NCI-H345 (cell line): Measurements from ENCODE around the gene HYAL1.
"Not testable (repeated sequence)": the region's sequence is repeated elsewhere in the genome, so short reads cannot be mapped to it uniquely, and the experiment has no call there.

Source experiments
- DNase-seq: peaks from one replicate; lab custom pipeline; 2025; lab: John Stamatoyannopoulos, UW

Gene HYAL1

GRCh38 chr3:50272911-50273688, 30.3 kb downstream of the HYAL1 start:
- DNase-seq: peak; percentile 74

GRCh38 chr3:50272538-50272910, 30.9 kb downstream of the HYAL1 start:
- not testable (repeated sequence) for DNase-seq

DNA sequence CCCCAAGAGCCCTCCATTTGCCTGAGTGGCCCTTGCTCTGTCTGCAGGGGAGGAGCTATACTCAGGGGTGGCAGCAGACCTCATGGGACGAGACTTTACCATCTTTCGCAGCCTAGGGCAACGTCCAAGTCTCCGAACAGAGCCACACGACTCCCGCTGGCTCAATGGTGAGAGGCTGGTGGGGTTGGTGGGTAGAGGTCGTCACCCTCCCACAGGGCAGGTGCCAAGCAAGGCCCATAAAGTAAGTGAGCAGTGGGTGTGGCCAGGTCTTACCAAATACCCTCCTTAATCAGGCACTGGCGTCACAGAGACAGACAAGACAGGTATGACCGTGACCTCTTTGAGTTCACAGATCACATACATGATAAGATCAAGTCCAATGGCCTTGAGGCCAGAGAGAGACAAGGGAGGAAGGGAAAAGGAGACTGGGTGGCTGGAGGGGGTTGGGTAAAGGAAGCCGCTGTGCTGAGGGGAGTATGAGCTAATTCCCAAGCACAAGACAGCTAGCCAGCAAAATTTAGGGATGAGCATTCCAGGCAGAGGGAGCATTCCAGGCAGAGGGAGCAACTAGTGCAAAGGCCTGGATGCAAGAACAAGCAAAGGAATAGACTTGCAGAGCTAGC, 31.9 kb downstream of the HYAL1 start:
- no peak for DNase-seq

DNA sequence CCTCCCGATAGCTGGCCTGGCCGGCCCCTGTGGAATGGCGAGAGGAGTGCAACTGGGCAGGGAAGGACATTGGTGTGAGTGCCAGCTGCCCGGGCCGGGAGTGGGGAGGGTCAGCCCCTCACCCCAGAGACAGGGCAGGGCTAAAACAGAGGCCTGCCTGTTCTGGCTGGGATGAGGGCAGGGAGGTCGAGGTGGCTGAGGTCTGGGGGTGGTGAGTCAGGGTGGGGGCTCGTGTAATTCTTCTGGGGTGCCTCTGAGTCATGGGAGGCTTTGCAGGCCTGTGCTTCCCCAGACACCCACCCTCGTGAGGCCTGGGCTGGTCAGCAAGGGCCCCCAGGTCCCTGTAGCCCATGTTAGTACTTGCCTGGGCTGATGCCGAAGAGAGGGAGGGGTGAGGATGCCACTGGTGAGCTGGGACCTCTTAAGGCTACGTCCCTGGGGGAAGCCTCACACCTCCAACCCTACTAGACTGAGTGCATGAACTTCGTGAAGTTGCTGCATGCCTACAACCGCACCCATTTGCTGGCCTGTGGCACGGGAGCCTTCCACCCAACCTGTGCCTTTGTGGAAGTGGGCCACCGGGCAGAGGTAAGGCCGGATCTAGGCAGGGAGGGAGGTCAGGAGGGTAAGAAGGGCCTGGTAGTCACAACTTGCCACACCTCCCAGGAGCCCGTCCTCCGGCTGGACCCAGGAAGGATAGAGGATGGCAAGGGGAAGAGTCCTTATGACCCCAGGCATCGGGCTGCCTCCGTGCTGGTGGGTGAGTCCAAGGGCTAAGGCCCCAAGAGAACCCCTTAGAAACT, 32.8 kb downstream of the HYAL1 start:
- no peak for DNase-seq

- no peak for DNase-seq
These were observed 33.4 kb downstream of the HYAL1 start for GRCh38 chr3:50269977-50270413.

DNA sequence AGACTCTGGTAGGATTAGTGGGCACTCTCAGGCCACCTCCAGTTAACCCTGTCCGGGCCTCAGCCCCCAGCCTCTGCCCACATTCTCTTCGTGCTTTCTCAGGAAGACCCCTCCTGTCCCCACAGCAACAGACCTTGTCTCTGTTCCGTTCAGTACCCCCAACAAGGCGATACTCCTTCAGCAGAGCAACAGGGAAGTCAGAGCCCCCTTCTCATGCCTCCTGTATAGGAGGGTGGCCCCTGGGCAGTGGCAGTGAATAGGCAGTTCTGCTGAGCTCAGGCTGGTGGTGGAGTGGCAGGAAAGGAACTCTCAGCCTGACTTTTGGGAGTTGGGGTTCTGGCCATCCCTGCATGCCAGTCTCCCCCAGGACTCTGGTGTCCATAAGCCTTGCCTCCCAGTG, 33.9 kb downstream of the HYAL1 start:
- no peak for DNase-seq

- peak; percentile 25 for DNase-seq
These were observed 34.5 kb downstream of the HYAL1 start, which contains the start of gene SEMA3B for GRCh38 chr3:50268703-50269451. Gene SEMA3B (plus strand): TSS chr3:50269147. CDS start chr3:50269241, 94 bp downstream.

DNA sequence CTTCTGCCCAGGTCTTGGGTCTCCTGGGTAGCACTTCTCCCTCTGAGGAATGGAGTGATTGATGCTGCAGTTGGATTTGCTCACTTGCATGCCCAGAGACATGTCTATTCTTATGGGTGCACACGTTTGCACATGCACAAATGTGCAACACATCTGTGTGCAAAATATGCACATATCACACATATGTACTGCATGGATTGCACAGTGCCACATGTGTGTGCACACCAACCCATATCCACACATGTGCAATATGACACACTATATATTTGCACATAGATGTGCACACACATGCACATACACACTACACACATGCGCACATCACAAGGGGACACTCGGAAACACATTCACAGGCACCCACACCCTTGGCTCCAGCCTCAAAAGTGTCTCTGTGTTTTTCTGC, 35.1 kb downstream of the HYAL1 start:
- DNase-seq: no peak

DNA sequence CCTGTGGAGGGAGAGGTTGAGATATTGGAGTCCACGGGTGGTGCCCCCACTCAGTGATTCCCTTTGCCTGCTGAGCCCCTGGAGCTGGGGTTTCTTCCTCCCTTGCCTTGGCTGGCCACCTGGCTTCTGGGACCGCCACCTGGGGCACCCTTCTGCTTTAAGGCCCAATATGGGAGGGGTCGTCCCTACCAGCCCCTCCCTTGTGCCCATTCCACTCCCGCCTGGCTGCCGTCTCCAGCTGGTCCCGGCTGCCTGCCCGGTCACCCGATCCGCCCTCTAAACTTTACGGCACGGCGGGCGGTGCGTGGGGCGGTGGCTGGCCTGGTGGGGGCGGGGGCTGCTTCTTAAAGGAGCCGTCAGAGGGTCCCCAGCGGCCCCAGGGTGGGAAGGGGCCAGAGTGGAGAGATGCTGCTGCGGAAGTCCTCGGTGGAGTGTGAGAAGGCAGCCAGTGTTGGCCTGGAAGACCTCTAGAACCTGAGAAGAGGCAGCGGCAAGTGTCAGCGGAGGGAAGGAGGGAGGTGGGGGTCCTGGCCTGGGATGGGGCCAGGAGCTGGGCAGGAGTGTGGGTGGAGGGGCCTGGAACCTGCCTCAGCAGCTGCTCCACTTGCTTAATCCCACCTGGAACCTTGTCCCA, 36.0 kb downstream of the HYAL1 start:
- no peak for DNase-seq

GRCh38 chr3:50266836-50267235, 36.5 kb downstream of the HYAL1 start:
- DNase-seq: no peak

- DNase-seq: no peak
These were observed 37.4 kb downstream of the HYAL1 start for GRCh38 chr3:50266017-50266416.

- DNase-seq: no peak
These were observed 37.8 kb downstream of the HYAL1 start for GRCh38 chr3:50265571-50265970.

GRCh38 chr3:50264964-50265485, 38.3 kb downstream of the HYAL1 start:
- no peak for DNase-seq

DNA sequence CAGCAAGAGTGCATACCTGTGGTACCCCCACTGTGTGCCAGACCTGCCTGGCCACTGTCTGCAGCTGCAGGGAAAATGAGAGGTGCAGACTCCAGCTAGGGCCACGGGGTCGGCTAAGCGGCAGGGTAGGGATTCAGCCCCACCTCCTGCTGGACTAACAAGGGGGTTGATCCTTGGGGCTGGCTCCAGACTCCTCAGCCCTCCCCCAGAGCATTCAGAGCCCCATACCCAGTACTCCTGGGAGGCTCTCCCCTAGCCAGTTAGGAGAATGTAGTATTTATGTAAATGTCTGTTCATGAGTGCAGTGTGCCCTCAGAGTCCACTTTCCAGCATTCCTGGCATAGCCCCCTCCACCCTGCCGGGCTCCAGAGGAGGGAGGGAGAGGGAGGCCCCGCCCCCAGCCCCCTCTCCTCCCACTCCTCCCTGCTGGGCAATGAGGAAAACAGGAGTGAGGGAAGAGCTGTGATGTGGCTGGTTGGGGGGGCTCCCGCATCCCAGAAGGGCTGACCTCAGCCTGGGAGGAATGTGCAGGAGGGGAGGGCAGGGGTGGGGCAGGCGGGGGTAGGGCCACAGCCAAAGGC, 38.9 kb downstream of the HYAL1 start:
- DNase-seq: peak; percentile 8

DNA sequence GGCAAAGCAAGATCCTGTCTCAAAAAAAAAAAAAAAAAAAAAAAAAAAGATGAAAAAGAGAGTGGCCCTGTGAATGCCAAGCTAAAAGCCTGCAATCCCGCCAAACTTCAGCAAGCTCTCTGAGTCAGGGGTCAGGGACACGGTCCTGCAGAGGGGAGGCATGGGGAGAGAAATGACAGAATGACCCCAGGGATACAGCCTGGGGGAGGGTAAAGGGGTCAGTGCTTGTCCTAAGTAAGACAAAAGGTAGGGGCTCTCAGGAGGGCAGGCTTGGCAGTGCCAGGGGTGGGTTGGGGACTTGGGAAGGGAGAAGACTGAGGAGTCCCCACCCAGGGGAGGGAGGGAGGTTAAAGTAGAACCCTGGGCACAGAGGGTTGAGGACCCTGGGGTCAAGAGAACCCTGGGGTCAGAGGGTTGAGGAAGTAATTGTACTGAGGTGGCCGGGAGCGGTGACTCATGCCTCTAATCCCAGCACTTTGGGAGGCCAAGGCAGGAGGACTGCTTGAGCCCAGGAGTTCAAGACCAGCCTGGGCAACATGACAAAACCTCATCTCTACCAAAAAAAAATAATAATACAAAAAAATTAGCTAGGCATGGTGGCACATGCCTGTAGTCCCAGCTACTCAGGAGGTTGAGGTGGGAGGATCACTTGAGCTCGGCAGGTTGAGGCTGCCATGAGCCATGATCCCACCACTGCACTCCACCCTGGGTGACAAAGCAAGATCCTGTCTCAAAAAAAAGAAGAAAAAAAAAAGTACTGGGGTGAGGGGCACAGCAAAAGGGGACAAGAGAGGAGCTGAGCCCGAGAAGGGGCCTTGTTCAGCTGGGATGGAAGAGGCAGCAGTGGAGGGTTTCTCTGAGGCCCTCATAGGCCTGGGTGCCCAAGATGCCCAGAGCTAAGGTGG, 39.6 kb downstream of the HYAL1 start:
- DNase-seq: no peak

- DNase-seq: no peak
These were observed 40.6 kb downstream of the HYAL1 start for GRCh38 chr3:50262778-50263177.

- DNase-seq: not testable (repeated sequence)
These were observed 41.2 kb downstream of the HYAL1 start for GRCh38 chr3:50262200-50262599.

DNA sequence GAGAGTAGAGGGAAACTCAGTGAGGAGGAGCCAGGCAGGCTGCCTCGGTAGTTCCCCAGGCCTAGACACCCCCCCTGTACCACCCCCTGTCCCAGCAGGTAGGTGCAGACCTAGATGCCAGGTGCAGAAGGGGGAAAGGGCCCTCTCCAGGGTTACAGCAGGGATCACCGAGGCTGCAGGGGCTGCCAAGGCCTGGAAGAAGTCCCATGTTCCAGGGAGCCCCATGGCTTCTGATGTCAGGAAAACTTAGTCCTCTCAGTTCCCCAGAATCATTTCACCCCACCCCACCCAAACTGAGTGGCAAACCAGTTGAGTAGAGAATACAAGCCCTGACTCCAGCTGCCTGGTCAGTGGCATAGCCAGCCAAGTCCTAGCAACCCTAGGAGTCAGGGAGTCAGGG, 41.9 kb downstream of the HYAL1 start:
- DNase-seq: no peak

DNA sequence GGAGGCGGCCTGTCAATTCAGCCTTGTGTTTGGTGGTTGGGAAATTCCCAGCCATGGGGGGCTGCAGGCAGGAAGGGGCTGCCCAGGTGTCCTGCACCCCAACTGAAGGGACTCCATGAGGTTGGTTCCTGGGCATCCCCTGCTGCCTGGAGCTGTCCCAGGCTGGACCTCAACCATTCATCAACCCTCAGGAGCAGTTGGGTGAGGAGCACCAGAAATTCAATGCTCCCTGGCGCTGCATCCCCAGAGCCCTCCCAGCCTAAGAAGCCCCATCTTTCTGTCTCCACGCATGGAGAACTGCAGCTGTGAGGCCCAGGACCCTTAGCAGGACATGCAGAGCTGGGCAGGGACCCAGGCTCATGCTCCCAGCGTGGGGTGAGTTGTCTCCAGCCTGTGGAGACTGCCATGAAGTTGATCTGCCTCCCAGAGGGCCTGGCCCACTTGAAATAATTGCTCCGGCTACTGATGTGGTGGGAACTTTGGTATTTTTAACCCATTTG, 42.4 kb downstream of the HYAL1 start:
- no peak for DNase-seq
